HCT116 (cell line): ENCODE data around the gene ZFR.

Source experiments
- CBX3 ChIP-seq: IDR thresholded peaks from 2 replicates; pipeline ENCODE4 v1.6.1; 2012; ENCODE audit warnings: low read depth
- CEBPB ChIP-seq: IDR thresholded peaks from 2 replicates; pipeline ENCODE4 v1.6.1; 2012; ENCODE audit warnings: low read depth
- CTCF ChIP-seq, 3 experiments: fragments of 200-600 bp in 1 of 3; sonication (generic) in 1 of 3; IDR thresholded peaks in 2 of 3; conservative IDR thresholded peaks in 1 of 3; 2 replicates each; pipeline ENCODE4 v1.5.1; 2012 to 2017; ENCODE audit warnings: low read depth in 2 of 3, low read length in 2 of 3, antibody characterized with exemption in 1 of 3, borderline replicate concordance in 1 of 3, control low read depth in 1 of 3, mild to moderate bottlenecking in 1 of 3, mixed read lengths in 1 of 3, mixed run types in 1 of 3, moderate library complexity in 1 of 3; ENCODE audit not compliant: insufficient read depth in 1 of 3
- EGR1 ChIP-seq: IDR thresholded peaks from 2 replicates; pipeline ENCODE4 v1.6.1; 2012; ENCODE audit warnings: low read depth
- EZH2 ChIP-seq: fragments of 200-600 bp; sonication (generic); IDR thresholded peaks from 2 replicates; pipeline ENCODE4 v1.6.1; 2017; ENCODE audit warnings: antibody characterized with exemption, mixed run types
- JUND ChIP-seq: IDR thresholded peaks from 2 replicates; pipeline ENCODE4 v1.6.1; 2012
- POLR2A ChIP-seq: IDR thresholded peaks from 2 replicates; pipeline ENCODE4 v1.7.0; 2011; ENCODE audit warnings: borderline replicate concordance; ENCODE audit not compliant: insufficient read depth, insufficient read length; ENCODE audit errors: extremely low read depth
- POLR2AphosphoS5 ChIP-seq: IDR thresholded peaks from 2 replicates; pipeline ENCODE4 v1.6.1; 2011; ENCODE audit warnings: mild to moderate bottlenecking, low read depth, low read length, moderate library complexity
- RAD21 ChIP-seq: IDR thresholded peaks from 2 replicates; pipeline ENCODE4 v1.6.1; 2012; ENCODE audit warnings: low read depth, mild to moderate bottlenecking
- SIN3A ChIP-seq: IDR thresholded peaks from 2 replicates; pipeline ENCODE4 v1.6.1; 2012; ENCODE audit warnings: low read depth
- TF ChIP-seq, protein P1 (sequence below): IDR thresholded peaks from 2 replicates; pipeline ENCODE4 v1.6.1; 2011; ENCODE audit warnings: mild to moderate bottlenecking, low read length, moderate library complexity; ENCODE audit not compliant: insufficient replicate concordance; ENCODE audit errors: extremely low read depth
- TF ChIP-seq, protein P2 (sequence below): IDR thresholded peaks from 2 replicates; pipeline ENCODE4 v1.6.1; 2012; ENCODE audit warnings: low read depth
- TF ChIP-seq, protein P3 (sequence below): IDR thresholded peaks from 2 replicates; pipeline ENCODE4 v1.6.1; 2012

DNA sequence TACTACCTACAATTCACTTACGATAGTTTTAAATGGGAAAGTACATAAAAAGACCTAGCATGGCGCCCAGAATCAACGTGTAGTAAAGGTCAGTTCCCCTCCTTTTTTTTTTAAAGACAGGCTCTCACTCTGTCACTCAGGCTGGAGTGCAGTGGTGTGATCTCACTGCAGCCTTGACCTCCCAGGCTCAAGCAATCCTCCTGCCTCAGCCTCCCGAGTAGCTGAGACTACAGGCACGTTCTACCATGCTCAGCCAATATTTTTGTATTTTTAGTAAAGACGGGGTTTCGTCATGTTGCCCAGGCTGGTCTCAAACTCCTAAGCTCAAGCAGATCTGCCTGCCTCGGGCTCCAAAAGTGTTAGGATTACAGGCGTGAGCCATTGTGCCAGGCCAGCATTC is 91.1 kb downstream of the ZFR start:
- TF ChIP-seq POLR2AphosphoS5 (no peak), CTCF (IDR thresholded peaks at IDR 0.05 in 2 of 3, conservative IDR thresholded peaks at IDR 0.05 in 1 of 3; ENCODE audit: borderline replicate concordance in 1 of 3, insufficient read depth in 1 of 3, low read depth in 2 of 3, low read length in 2 of 3) (no peak), CBX3 (no peak), EGR1 (no peak), JUND (no peak), CEBPB (no peak), SIN3A (no peak), RAD21 (no peak), EZH2 (no peak), POLR2A (no peak)
- TF ChIP-seq, protein P1, sequence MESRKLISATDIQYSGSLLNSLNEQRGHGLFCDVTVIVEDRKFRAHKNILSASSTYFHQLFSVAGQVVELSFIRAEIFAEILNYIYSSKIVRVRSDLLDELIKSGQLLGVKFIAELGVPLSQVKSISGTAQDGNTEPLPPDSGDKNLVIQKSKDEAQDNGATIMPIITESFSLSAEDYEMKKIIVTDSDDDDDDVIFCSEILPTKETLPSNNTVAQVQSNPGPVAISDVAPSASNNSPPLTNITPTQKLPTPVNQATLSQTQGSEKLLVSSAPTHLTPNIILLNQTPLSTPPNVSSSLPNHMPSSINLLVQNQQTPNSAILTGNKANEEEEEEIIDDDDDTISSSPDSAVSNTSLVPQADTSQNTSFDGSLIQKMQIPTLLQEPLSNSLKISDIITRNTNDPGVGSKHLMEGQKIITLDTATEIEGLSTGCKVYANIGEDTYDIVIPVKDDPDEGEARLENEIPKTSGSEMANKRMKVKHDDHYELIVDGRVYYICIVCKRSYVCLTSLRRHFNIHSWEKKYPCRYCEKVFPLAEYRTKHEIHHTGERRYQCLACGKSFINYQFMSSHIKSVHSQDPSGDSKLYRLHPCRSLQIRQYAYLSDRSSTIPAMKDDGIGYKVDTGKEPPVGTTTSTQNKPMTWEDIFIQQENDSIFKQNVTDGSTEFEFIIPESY, result no peak
- TF ChIP-seq, protein P2, sequence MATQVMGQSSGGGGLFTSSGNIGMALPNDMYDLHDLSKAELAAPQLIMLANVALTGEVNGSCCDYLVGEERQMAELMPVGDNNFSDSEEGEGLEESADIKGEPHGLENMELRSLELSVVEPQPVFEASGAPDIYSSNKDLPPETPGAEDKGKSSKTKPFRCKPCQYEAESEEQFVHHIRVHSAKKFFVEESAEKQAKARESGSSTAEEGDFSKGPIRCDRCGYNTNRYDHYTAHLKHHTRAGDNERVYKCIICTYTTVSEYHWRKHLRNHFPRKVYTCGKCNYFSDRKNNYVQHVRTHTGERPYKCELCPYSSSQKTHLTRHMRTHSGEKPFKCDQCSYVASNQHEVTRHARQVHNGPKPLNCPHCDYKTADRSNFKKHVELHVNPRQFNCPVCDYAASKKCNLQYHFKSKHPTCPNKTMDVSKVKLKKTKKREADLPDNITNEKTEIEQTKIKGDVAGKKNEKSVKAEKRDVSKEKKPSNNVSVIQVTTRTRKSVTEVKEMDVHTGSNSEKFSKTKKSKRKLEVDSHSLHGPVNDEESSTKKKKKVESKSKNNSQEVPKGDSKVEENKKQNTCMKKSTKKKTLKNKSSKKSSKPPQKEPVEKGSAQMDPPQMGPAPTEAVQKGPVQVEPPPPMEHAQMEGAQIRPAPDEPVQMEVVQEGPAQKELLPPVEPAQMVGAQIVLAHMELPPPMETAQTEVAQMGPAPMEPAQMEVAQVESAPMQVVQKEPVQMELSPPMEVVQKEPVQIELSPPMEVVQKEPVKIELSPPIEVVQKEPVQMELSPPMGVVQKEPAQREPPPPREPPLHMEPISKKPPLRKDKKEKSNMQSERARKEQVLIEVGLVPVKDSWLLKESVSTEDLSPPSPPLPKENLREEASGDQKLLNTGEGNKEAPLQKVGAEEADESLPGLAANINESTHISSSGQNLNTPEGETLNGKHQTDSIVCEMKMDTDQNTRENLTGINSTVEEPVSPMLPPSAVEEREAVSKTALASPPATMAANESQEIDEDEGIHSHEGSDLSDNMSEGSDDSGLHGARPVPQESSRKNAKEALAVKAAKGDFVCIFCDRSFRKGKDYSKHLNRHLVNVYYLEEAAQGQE, result no peak
- TF ChIP-seq, protein P3, sequence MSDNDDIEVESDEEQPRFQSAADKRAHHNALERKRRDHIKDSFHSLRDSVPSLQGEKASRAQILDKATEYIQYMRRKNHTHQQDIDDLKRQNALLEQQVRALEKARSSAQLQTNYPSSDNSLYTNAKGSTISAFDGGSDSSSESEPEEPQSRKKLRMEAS, result no peak
